ENCODE data around the gene ZNF331.

DNA sequence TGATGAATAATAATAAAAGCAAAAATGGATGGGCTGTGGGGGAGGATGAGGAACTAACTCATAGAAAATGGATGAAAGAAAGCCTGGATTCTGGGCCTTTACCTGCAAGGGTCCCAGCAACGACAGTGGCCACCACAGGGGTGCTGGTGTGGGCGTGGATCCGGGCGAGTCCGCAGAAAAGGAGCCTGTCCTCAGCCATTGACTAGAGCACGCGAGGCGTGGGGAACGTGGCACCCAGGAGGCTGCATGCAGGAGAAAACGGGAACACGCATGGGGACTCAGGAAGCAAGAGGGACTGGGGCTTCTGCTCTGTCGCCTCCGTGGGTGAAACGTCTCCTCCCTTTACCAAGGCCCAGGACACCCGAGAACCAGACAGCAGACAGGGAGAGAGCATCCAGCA lies 68.1 kb downstream of the ZNF331 start:
- TF ChIP-seq RFX5 (IDR thresholded peaks at IDR 0.05; ENCODE audit: borderline replicate concordance, low read depth, low read length) (no peak), CTCF (IDR thresholded peaks at IDR 0.05; ENCODE audit: control extremely low read depth in 1 of 3, insufficient read depth in 1 of 3, low read depth in 1 of 3, low read length in 3 of 3) (no peak), NANOG (IDR thresholded peaks at IDR 0.05; ENCODE audit: insufficient read depth, low read depth, low read length, poor library complexity, severe bottlenecking) (no peak), POLR2A (IDR thresholded peaks at IDR 0.05; ENCODE audit: control extremely low read depth in 1 of 2, low read depth in 2 of 2, low read length in 2 of 2) (no peak), KDM1A (IDR thresholded peaks at IDR 0.05; ENCODE audit: borderline replicate concordance, low read length) (no peak), CREB1 (IDR thresholded peaks at IDR 0.05) (no peak), JUN (IDR thresholded peaks at IDR 0.05; ENCODE audit: low read depth, low read length) (no peak), NRF1 (IDR thresholded peaks at IDR 0.05; ENCODE audit: low read depth, low read length) (no peak)

All from H1 (cell line).